B cell (primary cell): Measurements from ENCODE around the gene CHIA. TPM values are rescaled to one million over a fixed set of nuclear protein-coding genes. Genes with fewer than 3 reads are reported as not detected.

ENCODE experiments used
- ATAC-seq: fragments of 200-7000 bp; cut with Tn5 transposase; one replicate; pipeline ENCODE4 v1.10.0; 2021; ENCODE audit warnings: low read depth, mild to moderate bottlenecking, moderate number of reproducible peaks, moderate library complexity
- CTCF ChIA-PET: fragments of 350-600 bp; sonication (Branson Sonifier 250); formaldehyde crosslinking; loops from one replicate; lab custom pipeline; 2021; ENCODE audit warnings: antibody characterized with exemption, inconsistent platforms; lab: Charles Lee
- POLR2A ChIA-PET: fragments of 350-600 bp; sonication (Branson Sonifier 250); formaldehyde crosslinking; loops from one replicate; lab custom pipeline; 2021; ENCODE audit warnings: antibody characterized with exemption; lab: Charles Lee
- DNase-seq: peaks from one replicate; pipeline ENCODE4 v3.0.0; 2013
- H2AFZ ChIP-seq: 2 replicates; pipeline ENCODE4 v1.6.1; 2012; ENCODE audit warnings: mild to moderate bottlenecking, low read depth, low read length; ENCODE audit not compliant: insufficient read depth, poor library complexity, severe bottlenecking
- H3K27ac ChIP-seq, 2 donors: 1 replicate in 1 of 2; 2 replicates in 1 of 2; pipeline ENCODE4 v1.5.1; 2012 to 2013; ENCODE audit warnings: low read length in 2 of 2, mild to moderate bottlenecking in 2 of 2, moderate library complexity in 1 of 2
- H3K27me3 ChIP-seq, 4 experiments: fragments of 200-600 bp in 1 of 4; sonication (generic) in 1 of 4; replicated peaks in 1 of 4; 1 replicate in 2 of 4; 2 replicates in 2 of 4; pipeline versions ENCODE4 v1.6.1 to v1.7.0; 2013 to 2016; ENCODE audit warnings: low read length in 3 of 4, mild to moderate bottlenecking in 2 of 4, mixed read lengths in 1 of 4, moderate library complexity in 1 of 4; ENCODE audit not compliant: insufficient read depth in 4 of 4, control insufficient read depth in 3 of 4; ENCODE audit errors: control extremely low read depth in 1 of 4
- H3K36me3 ChIP-seq, 2 experiments: replicated peaks in 1 of 2; 1 replicate in 1 of 2; 2 replicates in 1 of 2; pipeline versions ENCODE4 v1.6.1 to v1.7.1; 2013; ENCODE audit warnings: low read length in 1 of 2; ENCODE audit not compliant: insufficient read depth in 2 of 2, control insufficient read depth in 1 of 2; ENCODE audit errors: control extremely low read depth in 1 of 2, extremely low read depth in 1 of 2
- H3K4me1 ChIP-seq, 2 donors: fragments of 200-600 bp in 1 of 2; sonication (generic) in 1 of 2; 1 replicate in 1 of 2; 2 replicates in 1 of 2; pipeline versions ENCODE4 v1.5.1 to v1.6.1; 2013 to 2017; ENCODE audit warnings: low read length in 2 of 2; ENCODE audit not compliant: control insufficient read depth in 2 of 2, insufficient read depth in 2 of 2
- H3K4me2 ChIP-seq: replicated peaks from 2 replicates; pipeline ENCODE3; 2012; ENCODE audit warnings: mild to moderate bottlenecking, low read depth, low read length; ENCODE audit not compliant: poor library complexity, severe bottlenecking
- H3K4me3 ChIP-seq, 5 experiments: fragments of 200-600 bp in 1 of 5; sonication (generic) in 1 of 5; 1 replicate in 3 of 5; 2 replicates in 2 of 5; pipeline versions ENCODE4 v1.5.1 to v1.7.0; 2011 to 2016; ENCODE audit warnings: low read length in 4 of 5, mild to moderate bottlenecking in 4 of 5, low read depth in 2 of 5, control low read depth in 1 of 5, moderate library complexity in 1 of 5; ENCODE audit not compliant: insufficient read depth in 1 of 5; ENCODE audit errors: control extremely low read depth in 1 of 5, extremely low read depth in 1 of 5
- H3K79me2 ChIP-seq: fragments of 200-600 bp; sonication (generic); one replicate; pipeline ENCODE4 v1.6.0; 2016; ENCODE audit warnings: low read length; ENCODE audit not compliant: control insufficient read depth, insufficient read depth
- H3K9ac ChIP-seq: fragments of 200-600 bp; sonication (generic); 2 replicates; pipeline ENCODE4 v1.6.1; 2017; ENCODE audit warnings: mild to moderate bottlenecking, low read length, moderate library complexity
- H3K9me3 ChIP-seq, 3 donors: one replicate each; pipeline versions ENCODE4 v1.6.1 to v1.7.1; 2013; ENCODE audit warnings: low read length in 2 of 3; ENCODE audit not compliant: control insufficient read depth in 2 of 3, insufficient read depth in 1 of 3; ENCODE audit errors: control extremely low read depth in 1 of 3
- H4K20me1 ChIP-seq: 2 replicates; pipeline ENCODE4 v1.6.0; 2012; ENCODE audit warnings: mild to moderate bottlenecking, low read length; ENCODE audit not compliant: insufficient read depth, control insufficient read depth, poor library complexity, severe bottlenecking
- H3K27ac Mint-ChIP-seq: one replicate; pipeline ENCODE4 v1.8.0; 2021; ENCODE audit warnings: mixed read lengths
- H3K27me3 Mint-ChIP-seq: one replicate; pipeline ENCODE4 v1.8.0; 2021; ENCODE audit warnings: mixed read lengths
- H3K4me1 Mint-ChIP-seq: one replicate; pipeline ENCODE4 v1.8.0; 2021; ENCODE audit warnings: mixed read lengths
- H3K4me3 Mint-ChIP-seq: one replicate; pipeline ENCODE4 v1.8.0; 2021; ENCODE audit warnings: mixed read lengths
- H3K9me3 Mint-ChIP-seq: one replicate; pipeline ENCODE4 v1.8.0; 2022; ENCODE audit warnings: mixed read lengths; ENCODE audit not compliant: insufficient read depth
- EZH2 ChIP-seq: IDR thresholded peaks from 2 replicates; pipeline ENCODE4 v1.6.1; 2012; ENCODE audit warnings: borderline replicate concordance, low read depth, mild to moderate bottlenecking, moderate library complexity, low read length; ENCODE audit not compliant: insufficient read depth, poor library complexity, severe bottlenecking
- WGBS: methylation state at CpG from one replicate; pipeline ENCODE4 v1.1.5; 2013; ENCODE audit warnings: missing lambda C conversion rate; ENCODE audit not compliant: insufficient coverage; 5-methylcytosine and 5-hydroxymethylcytosine counted together
- intact Hi-C: fragments of 100-400 bp; cut with micrococcal nuclease; formaldehyde crosslinking; loops from one replicate; pipeline ENCODE4 v1.10.0; 2022
- polyA plus RNA-seq: library from polyadenylated mRNA; depleted of rRNA; stranded (reverse); fragments of >200 nt; gene quantifications from 2 replicates; pipeline ENCODE4 v1.2.3, GENCODE V29; 2012
- total RNA-seq, 2 donors: library from RNA; stranded (reverse); fragments of 120-200 nt in 1 of 2; gene quantifications; 1 replicate in 1 of 2; 2 replicates in 1 of 2; pipeline versions ENCODE4 v1.2.3 to v1.2.4, GENCODE V29; 2013 to 2022
- TF ChIP-seq, protein P1 (sequence below): fragments of 200-600 bp; IDR thresholded peaks from one replicate; pipeline ENCODE4 v1.8.0; 2022; ENCODE audit warnings: antibody characterized with exemption, mild to moderate bottlenecking

Gene CHIA
- total and polyA plus RNA-seq, 2 donors (not counting 1 experiment from before 2014, with no cell fraction given) = not detected

- Mint-ChIP-seq H3K9me3 (no peaks in the 10 kb centered on the region), H3K4me3 (no peak overlapping the region), H3K4me1 (no peaks in the 10 kb centered on the region), H3K27ac (no peak overlapping the region), H3K27me3 (peaks cover 44% of the 10 kb centered on the region)
- Histone ChIP-seq H2AFZ (no peak overlapping the region), H3K9ac (no peak overlapping the region), H3K79me2 (no peaks in the 10 kb centered on the region), H3K9me3 (no peaks in the 10 kb centered on the region), H3K4me2 (no peak overlapping the region), H3K27me3 (peaks cover 0 to 10% (median 8%) of the 10 kb centered on the region in 4 experiments), H4K20me1 (no peaks in the 10 kb centered on the region), H3K27ac (no peak overlapping the region), H3K4me1 (no peaks in the 10 kb centered on the region), H3K36me3 (no peaks in the 10 kb centered on the region), H3K4me3 (no peak overlapping the region)
- POLR2A ChIA-PET = no interaction called here
- ATAC-seq (no peak), DNase-seq (no peak)
- WGBS = 63% methylated on average over 1 of the region's 1 CpG
- intact Hi-C loops = no loop called here
- CTCF ChIA-PET = interaction anchor here (0.7 kb wide), 1 partner anchor 76 kb away, joined by 3 read pairs; no protein-coding TSS in a partner anchor
- TF ChIP-seq, protein P1, sequence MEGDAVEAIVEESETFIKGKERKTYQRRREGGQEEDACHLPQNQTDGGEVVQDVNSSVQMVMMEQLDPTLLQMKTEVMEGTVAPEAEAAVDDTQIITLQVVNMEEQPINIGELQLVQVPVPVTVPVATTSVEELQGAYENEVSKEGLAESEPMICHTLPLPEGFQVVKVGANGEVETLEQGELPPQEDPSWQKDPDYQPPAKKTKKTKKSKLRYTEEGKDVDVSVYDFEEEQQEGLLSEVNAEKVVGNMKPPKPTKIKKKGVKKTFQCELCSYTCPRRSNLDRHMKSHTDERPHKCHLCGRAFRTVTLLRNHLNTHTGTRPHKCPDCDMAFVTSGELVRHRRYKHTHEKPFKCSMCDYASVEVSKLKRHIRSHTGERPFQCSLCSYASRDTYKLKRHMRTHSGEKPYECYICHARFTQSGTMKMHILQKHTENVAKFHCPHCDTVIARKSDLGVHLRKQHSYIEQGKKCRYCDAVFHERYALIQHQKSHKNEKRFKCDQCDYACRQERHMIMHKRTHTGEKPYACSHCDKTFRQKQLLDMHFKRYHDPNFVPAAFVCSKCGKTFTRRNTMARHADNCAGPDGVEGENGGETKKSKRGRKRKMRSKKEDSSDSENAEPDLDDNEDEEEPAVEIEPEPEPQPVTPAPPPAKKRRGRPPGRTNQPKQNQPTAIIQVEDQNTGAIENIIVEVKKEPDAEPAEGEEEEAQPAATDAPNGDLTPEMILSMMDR = no peak
- TF ChIP-seq EZH2 = no peak
These were observed 75.6 kb downstream of the CHIA start for GRCh38 chr1:111366256-111366655.

GRCh38 chr1:111369177-111369576 is 78.5 kb downstream of the CHIA start:
- Histone ChIP-seq H3K27ac (no peak overlapping the region), H3K36me3 (no peaks in the 10 kb centered on the region), H3K9ac (no peak overlapping the region), H2AFZ (no peak overlapping the region), H3K79me2 (no peaks in the 10 kb centered on the region), H4K20me1 (no peaks in the 10 kb centered on the region), H3K4me1 (no peaks in the 10 kb centered on the region), H3K27me3 (peaks cover 0 to 13% (median 9%) of the 10 kb centered on the region in 4 experiments), H3K4me3 (no peak overlapping the region), H3K4me2 (no peak overlapping the region), H3K9me3 (no peaks in the 10 kb centered on the region)
- ChIA-PET CTCF (no interaction called here), POLR2A (no interaction called here)
- Mint-ChIP-seq H3K9me3 (no peaks in the 10 kb centered on the region), H3K4me3 (no peak overlapping the region), H3K27me3 (peaks cover 50% of the 10 kb centered on the region), H3K27ac (no peak overlapping the region), H3K4me1 (no peaks in the 10 kb centered on the region)
- no peak for TF ChIP-seq EZH2
- TF ChIP-seq, protein P1 = no peak
- DNase-seq (no peak), ATAC-seq (no peak)
- WGBS = 43% methylated on average over 2 of the region's 2 CpGs
- intact Hi-C loops = no loop called here
